ENCODE results near the gene ST8SIA6.
"Not testable (repeated sequence)": the region's sequence is repeated elsewhere in the genome, so short reads cannot be mapped to it uniquely, and the experiment has no call there.

ST8SIA6 gene

GRCh38 chr10:17340144-17340829 is 114.1 kb downstream of the ST8SIA6 start:
- DNase-seq = no peak

GRCh38 chr10:17335065-17335464 is 119.3 kb downstream of the ST8SIA6 start:
- no peak for DNase-seq

- DNase-seq = no peak
These were observed 123.9 kb downstream of the ST8SIA6 start for GRCh38 chr10:17330501-17330900.

- DNase-seq = no peak
These were observed 128.0 kb downstream of the ST8SIA6 start for GRCh38 chr10:17326377-17326776.

GRCh38 chr10:17321957-17322356 is 132.4 kb downstream of the ST8SIA6 start:
- not testable (repeated sequence) for DNase-seq

- DNase-seq = no peak
These were observed 137.8 kb downstream of the ST8SIA6 start for GRCh38 chr10:17316488-17317170.

GRCh38 chr10:17309435-17309834 is 145.0 kb downstream of the ST8SIA6 start:
- no peak for DNase-seq

GRCh38 chr10:17307123-17307522 is 147.3 kb downstream of the ST8SIA6 start:
- no peak for DNase-seq

- no peak for DNase-seq
These were observed 162.0 kb downstream of the ST8SIA6 start for GRCh38 chr10:17292375-17292774.

- peak; percentile 0 for DNase-seq
These were observed 164.2 kb downstream of the ST8SIA6 start for GRCh38 chr10:17290226-17290625.

- no peak for DNase-seq
These were observed 164.6 kb downstream of the ST8SIA6 start for GRCh38 chr10:17289763-17290162.

GRCh38 chr10:17286562-17287550 is 167.5 kb downstream of the ST8SIA6 start:
- no peak for DNase-seq

GRCh38 chr10:17282311-17282710 is 172.1 kb downstream of the ST8SIA6 start:
- DNase-seq = no peak

- no peak for DNase-seq
These were observed 175.7 kb downstream of the ST8SIA6 start for GRCh38 chr10:17278607-17279240.

GRCh38 chr10:17276756-17277424 is 177.5 kb downstream of the ST8SIA6 start:
- DNase-seq = no peak

- no peak for DNase-seq
These were observed 181.0 kb downstream of the ST8SIA6 start for GRCh38 chr10:17273403-17273802.

- no peak for DNase-seq
These were observed 181.7 kb downstream of the ST8SIA6 start for GRCh38 chr10:17272648-17273047.
